NCI-H510A treated with DMSO at 0.1 percent for 48 hours (cell line): ENCODE results near the gene ITPKB.
A peak's percentile ranks its signal among the peaks of the same experiment; 100 is the strongest.

Experiments used
- DNase-seq: peaks from one replicate; lab custom pipeline; 2025; lab: John Stamatoyannopoulos, UW

The ITPKB gene

GRCh38 chr1:226665505-226666163 is 73.4 kb downstream of the ITPKB start:
- no peak for DNase-seq

GRCh38 chr1:226664413-226665101 is 74.5 kb downstream of the ITPKB start:
- no peak for DNase-seq

GRCh38 chr1:226663327-226663704 is 75.8 kb downstream of the ITPKB start:
- DNase-seq = no peak

DNA sequence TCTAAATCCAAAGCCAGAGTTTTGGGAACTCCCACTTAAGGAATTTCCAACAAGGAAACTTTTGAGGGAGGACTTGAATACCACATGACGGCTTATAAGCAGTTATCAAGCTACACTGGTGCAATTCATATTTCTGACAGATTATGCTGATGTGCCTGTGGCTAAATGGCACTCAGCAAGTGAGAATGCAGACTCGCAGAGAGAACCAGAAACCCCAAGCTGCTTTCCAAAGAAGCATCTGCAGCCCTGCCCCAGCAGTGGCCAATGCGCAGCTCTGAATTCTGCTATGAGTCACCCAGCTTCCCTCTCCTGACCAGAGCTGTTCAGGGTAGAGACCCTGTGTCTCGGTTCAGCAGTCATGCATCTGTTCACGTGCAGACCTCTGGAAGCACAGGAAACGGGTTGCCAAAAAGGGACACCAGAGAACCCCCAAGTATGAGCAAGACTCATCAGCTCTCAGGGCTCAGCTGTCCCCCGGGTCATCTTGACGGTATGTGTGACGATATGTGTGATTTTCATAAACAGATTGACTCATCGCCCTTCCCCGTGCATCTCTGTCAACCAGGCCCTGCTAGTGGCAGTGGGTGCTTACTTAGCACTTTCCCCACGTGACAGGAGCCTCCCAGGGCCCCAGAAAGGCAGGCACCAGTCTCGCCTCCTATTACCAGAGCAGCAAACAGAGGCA is 76.3 kb downstream of the ITPKB start:
- DNase-seq = no peak

- no peak for DNase-seq
Observed at GRCh38 chr1:226661965-226662364, 77.1 kb downstream of the ITPKB start.

GRCh38 chr1:226661271-226661670 is 77.8 kb downstream of the ITPKB start:
- no peak for DNase-seq

GRCh38 chr1:226660410-226661182 is 78.5 kb downstream of the ITPKB start:
- DNase-seq = peak; percentile 61

- no peak for DNase-seq
Observed at GRCh38 chr1:226659641-226660040, 79.4 kb downstream of the ITPKB start.

- DNase-seq = no peak
Observed at GRCh38 chr1:226659136-226659535, 79.9 kb downstream of the ITPKB start.

- DNase-seq = no peak
Observed at GRCh38 chr1:226658546-226659125, 80.4 kb downstream of the ITPKB start.

- peak; percentile 60 for DNase-seq
Observed at GRCh38 chr1:226657895-226658545, 81.1 kb downstream of the ITPKB start.

DNA sequence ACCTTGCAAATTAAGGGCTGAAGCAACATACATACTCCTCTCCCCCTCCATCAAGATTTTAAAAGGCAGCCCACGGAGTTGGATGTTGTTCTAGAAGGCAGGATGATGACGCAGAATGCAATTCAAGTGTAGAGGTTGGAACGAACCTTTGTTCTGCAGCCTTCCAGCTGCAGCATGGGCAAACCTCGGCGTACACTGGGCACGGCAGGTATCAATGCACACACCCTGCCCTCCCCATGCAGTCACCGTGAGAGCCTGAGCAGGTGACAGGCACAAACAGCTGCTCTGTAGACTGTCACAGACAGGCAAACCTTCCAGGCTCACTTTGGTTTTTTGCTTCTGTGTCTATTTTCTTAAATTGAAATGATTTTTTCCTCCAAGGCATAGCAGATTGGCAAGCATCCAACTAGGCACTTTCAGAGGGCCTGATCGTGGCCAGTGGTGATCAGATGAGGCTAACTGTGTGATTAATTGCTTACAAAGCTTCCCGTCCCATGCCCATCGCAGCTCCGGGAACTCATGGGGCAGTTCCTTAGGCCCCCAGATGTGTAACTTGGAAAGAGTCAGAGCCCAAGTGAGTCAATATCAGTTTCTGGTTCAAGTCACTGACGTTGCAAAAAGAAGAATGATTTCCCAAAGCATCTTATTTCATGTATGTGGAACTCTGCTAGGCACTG is 82.3 kb downstream of the ITPKB start:
- DNase-seq = peak; percentile 83

DNA sequence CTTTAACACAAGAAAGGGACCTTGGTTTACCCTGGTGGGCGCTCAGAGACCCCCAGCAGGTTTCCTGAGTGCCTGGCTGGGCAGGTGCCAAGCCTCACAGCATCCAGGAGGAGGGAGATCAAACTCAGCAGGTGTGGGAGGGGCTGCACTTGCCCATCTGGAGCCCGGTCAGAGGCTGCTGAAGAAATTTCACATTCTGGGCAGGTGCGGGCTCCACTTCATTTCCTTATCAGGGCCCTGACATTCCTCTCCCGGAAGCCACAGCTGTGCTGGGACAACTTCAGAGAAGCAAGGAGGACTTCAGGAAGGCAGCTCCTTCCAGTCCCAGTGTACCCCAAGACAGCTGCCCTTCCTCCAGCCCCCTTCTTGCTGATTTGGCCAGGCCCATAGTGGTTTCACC is 82.9 kb downstream of the ITPKB start:
- peak; percentile 82 for DNase-seq

DNA sequence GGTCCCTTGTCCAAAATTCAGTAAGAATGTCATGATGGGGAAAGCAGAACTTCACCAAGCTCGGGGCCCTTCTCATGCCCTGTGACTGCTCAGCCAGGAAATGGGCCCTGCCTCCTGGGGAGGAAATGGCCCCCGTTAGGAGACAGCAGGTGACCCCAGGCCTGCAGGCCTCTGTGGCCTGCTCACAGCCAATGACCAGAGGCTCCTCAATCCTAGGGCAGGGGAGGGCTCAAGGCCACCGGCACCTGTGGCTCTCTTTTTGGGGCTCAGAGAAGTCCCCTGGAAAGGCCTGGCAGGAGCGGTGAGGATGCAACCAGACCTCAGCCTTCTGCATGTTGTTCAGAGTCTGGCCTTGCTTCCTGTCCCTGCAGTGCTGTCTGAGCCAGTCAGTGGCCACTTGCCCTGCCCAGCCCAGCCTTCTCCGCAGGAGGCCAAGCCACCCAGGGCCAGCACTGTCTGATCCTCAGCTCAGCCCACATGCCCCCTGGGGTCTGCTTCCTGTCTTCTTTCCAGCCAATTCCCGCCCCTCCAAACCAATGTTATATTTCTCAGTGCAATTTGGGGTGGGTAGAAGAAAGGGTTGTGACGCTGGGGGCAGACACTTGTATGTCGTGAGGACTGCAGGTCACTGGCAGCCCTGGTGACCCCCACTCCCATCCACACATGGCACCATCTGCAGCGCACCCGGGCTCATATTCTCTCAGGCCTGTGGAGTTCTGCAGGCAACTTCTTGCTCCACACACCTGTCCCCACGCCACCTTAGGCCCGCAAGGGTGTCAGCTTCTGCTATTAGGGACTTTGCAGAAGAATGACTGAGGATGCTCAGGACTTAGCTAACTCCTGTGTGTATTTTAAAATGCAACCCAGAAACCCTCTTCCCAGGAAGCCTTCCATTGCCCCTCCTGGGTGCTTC is 83.6 kb downstream of the ITPKB start:
- DNase-seq = peak; percentile 27

GRCh38 chr1:226654668-226655055 is 84.4 kb downstream of the ITPKB start:
- DNase-seq = no peak

GRCh38 chr1:226654046-226654667 is 84.9 kb downstream of the ITPKB start:
- DNase-seq = no peak

- DNase-seq = no peak
Observed at GRCh38 chr1:226653311-226653921, 85.7 kb downstream of the ITPKB start.

DNA sequence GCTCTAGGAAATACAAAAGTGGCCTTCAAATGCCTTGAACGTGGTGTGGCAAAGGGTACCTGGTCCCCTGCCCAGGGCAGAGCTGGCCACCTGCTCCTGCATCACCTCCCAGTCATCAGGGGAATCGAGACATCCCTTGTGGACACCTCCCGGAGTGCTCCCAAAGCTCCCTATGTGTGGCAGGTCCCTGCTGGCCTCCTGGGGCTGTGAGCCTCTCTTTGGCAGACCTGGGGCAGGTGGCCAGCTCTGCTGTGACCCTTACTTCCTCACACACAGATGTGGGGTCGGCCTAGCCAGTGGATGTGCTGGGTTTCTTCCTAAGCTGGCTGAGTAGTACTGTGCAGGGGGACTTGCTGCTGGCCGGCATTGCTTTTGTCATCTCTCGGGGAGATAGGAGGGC is 86.5 kb downstream of the ITPKB start:
- DNase-seq = no peak

DNA sequence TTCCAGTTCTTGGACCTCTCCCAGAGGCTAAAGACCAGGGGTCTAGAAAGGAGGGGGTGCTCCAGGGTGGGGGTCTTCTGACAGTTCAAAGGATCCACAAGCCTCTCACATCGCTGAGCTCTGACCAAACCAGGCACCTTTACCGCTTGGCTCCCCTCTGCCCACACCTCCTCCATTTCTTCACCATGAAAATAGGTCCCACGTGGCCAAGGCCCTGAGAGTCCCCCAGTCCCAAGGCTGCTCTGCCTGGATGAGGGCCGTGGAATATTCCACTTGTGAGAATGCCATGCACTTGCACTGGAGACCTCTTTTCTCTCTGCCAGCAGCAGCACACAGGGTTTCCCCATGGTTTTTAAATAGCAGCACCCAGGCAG is 87.4 kb downstream of the ITPKB start:
- no peak for DNase-seq
